Measurements from ENCODE around the gene RRP7A. TPM values are rescaled to one million over a fixed set of nuclear protein-coding genes. Genes with fewer than 3 reads are reported as not detected.
"Not testable (repeated sequence)": the region's sequence is repeated elsewhere in the genome, so short reads cannot be mapped to it uniquely, and the experiment has no call there.

RRP7A gene
- total RNA-seq, 1 donor from 2014 or later, result 31.2 TPM

GRCh38 chr22:42521228-42521546 is 1.6 kb upstream of the RRP7A start:
- Histone ChIP-seq H3K36me3 (peaks cover 8% of the 10 kb centered on the region), H3K27me3 (no peaks in the 10 kb centered on the region), H3K4me3 (no peak overlapping the region), H3K9me3 (no peaks in the 10 kb centered on the region), H3K4me1 (peaks cover 4% of the 10 kb centered on the region), H3K27ac (no peak overlapping the region)
- intact Hi-C loops (cut with DNase I), result no loop called here
- no peak for ATAC-seq
- no peak for DNase-seq
- TF ChIP-seq, protein P1, sequence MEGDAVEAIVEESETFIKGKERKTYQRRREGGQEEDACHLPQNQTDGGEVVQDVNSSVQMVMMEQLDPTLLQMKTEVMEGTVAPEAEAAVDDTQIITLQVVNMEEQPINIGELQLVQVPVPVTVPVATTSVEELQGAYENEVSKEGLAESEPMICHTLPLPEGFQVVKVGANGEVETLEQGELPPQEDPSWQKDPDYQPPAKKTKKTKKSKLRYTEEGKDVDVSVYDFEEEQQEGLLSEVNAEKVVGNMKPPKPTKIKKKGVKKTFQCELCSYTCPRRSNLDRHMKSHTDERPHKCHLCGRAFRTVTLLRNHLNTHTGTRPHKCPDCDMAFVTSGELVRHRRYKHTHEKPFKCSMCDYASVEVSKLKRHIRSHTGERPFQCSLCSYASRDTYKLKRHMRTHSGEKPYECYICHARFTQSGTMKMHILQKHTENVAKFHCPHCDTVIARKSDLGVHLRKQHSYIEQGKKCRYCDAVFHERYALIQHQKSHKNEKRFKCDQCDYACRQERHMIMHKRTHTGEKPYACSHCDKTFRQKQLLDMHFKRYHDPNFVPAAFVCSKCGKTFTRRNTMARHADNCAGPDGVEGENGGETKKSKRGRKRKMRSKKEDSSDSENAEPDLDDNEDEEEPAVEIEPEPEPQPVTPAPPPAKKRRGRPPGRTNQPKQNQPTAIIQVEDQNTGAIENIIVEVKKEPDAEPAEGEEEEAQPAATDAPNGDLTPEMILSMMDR (IDR thresholded peaks at IDR 0.05), result no peak

DNA sequence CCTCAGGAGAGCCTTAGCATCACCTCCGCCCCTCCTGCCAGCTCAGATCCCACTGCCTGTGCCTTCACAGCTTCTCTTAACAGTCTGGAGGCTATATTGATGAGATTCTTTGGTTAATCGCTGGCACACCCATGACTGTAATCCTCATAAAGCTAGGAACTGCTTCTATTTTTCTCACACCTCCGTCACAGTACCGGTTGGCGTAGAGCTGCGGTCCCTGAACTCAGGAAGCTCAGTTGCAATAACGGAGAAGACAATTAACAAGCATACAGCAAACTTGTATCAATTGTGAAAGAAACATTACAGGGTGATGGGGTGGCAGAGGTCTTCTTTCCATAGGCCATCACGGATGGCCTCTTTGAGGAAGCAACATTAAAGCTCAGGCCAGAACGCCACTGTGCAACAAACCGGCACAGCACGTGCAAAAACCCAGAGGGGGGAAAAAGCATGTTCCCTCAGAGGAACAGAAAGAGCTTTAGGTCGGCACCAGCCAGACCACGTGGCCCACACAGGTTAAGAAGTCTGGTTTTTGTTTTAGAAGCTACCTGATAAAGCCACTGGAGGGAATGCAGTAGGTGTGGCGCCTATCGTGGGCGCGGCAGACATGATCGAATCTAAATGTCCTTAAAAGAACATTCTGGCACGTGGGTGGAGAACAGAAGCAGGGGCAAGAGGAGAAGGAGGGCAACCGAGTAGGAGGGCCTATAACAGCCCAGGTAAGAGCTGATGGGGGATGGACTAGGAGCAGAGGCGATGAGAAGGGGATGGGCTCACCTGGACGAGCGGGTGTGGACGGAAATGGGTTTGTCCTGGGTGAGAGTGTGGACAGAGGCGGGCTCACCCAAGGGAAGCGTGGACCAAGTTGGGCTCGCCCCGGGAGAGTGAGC is 715 bp downstream of the RRP7A start:
- DNase-seq; H3K27me3 ChIP-seq; H3K4me1 ChIP-seq; H3K9me3 ChIP-seq; intact Hi-C loops (cut with DNase I); ATAC-seq: not testable (repeated sequence)
- Histone ChIP-seq H3K4me3 (peak overlapping the region; percentile 75), H3K27ac (peak overlapping the region; percentile 72), H3K36me3 (peaks cover 20% of the 10 kb centered on the region)

DNA sequence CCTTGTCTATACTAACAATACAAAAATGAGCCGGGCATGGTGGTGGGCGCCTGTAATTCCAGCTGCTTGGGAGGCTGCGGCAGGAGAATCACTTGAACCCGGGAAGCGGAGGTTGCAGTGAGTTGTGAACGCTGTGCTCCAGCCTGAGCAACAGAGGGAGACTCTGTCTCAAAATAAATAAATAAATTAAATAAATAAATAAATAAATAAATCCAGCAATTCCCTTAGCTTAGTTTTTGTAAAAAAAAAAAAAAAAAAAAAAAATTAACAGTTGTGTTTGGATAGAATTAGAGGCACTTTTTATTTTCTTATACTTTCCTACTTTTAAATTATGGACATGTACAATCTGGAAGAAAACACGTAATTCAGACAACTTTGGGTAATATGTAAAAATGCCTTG is 2.5 kb downstream of the RRP7A start:
- H3K9me3 ChIP-seq; ATAC-seq; H3K4me1 ChIP-seq; H3K27ac ChIP-seq; H3K27me3 ChIP-seq; intact Hi-C loops (cut with DNase I); H3K4me3 ChIP-seq; DNase-seq: not testable (repeated sequence)
- peaks cover 20% of the 10 kb centered on the region for H3K36me3 ChIP-seq

DNA sequence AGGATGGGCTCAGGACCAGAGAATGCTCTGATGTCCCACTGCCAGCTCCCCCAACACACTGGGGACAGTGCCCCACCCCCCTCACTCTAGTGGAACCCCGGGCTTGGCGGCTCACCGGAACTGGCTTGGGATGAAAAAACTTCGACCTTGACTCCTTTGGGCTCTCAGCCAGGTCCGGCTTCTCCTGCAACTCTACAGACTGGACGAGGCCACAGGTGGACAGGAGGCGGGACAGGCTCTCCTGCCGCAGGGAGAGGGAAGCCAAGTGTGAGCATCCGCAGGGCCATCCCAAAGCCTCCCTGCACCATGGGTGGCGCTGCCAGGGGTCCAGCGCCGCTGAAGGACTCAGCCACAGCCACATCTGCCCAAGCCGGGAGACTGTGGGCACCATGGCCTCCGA is 3.7 kb downstream of the RRP7A start:
- peaks cover 28% of the 10 kb centered on the region for H3K36me3 ChIP-seq
- intact Hi-C loops (cut with DNase I), result no loop called here
- no peaks in the 10 kb centered on the region for H3K27me3 ChIP-seq
- no peak for ATAC-seq
- H3K27ac ChIP-seq, result no peak overlapping the region
- H3K9me3 ChIP-seq, result no peaks in the 10 kb centered on the region
- H3K4me3 ChIP-seq, result no peak overlapping the region
- TF ChIP-seq, protein P1 (IDR thresholded peaks at IDR 0.05), result no peak
- no peak for DNase-seq
- peaks cover 4% of the 10 kb centered on the region for H3K4me1 ChIP-seq

GRCh38 chr22:42515304-42515703 is 4.3 kb downstream of the RRP7A start:
- H3K4me1 ChIP-seq; H3K27me3 ChIP-seq; DNase-seq; H3K9me3 ChIP-seq; H3K4me3 ChIP-seq; intact Hi-C loops (cut with DNase I); H3K27ac ChIP-seq; ATAC-seq: not testable (repeated sequence)
- H3K36me3 ChIP-seq, result peaks cover 28% of the 10 kb centered on the region

DNA sequence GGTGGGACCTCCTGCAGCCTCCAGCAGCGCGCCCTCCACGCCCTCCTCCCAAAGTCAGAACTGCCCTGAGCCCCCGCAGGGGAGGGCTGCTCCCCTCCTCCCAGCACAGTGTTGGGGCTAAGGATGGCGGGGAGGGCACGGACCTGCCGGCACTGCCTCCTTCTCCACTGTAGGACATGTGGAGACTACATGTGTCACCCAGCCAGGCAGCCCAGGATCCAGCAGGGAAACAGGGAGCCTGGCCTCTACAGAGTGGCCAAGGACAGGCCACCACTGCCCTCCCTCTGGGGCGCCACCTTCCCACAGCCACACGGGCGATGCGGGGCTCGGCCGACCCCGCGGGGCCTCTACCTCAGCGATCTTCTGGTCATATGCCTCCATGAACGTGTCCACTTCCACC is 5.3 kb downstream of the RRP7A start:
- H3K27me3 ChIP-seq; H3K4me3 ChIP-seq; H3K9me3 ChIP-seq; ATAC-seq; DNase-seq; H3K4me1 ChIP-seq; H3K27ac ChIP-seq; intact Hi-C loops (cut with DNase I): not testable (repeated sequence)
- H3K36me3 ChIP-seq, result peaks cover 28% of the 10 kb centered on the region

- H3K9me3 ChIP-seq; H3K27me3 ChIP-seq; DNase-seq; H3K4me3 ChIP-seq; H3K27ac ChIP-seq; intact Hi-C loops (cut with DNase I); H3K4me1 ChIP-seq: not testable (repeated sequence)
- peak; percentile 42 for ATAC-seq
- H3K36me3 ChIP-seq, result peaks cover 28% of the 10 kb centered on the region
Measured at GRCh38 chr22:42512273-42512990, 7.2 kb downstream of the RRP7A start.

GRCh38 chr22:42511401-42511891 is 8.2 kb downstream of the RRP7A start:
- TF ChIP-seq, protein P1 (IDR thresholded peaks at IDR 0.05), result no peak
- Histone ChIP-seq H3K27ac (no peak overlapping the region), H3K9me3 (no peaks in the 10 kb centered on the region), H3K4me1 (no peaks in the 10 kb centered on the region), H3K27me3 (no peaks in the 10 kb centered on the region), H3K36me3 (peaks cover 22% of the 10 kb centered on the region), H3K4me3 (no peak overlapping the region)
- ATAC-seq (no peak), DNase-seq (no peak)
- intact Hi-C loops (cut with DNase I), result no loop called here
